Brain pericyte (primary cell): ENCODE measurements around the gene CARS1.
A peak's percentile ranks its signal among the peaks of the same experiment; 100 is the strongest.

ENCODE experiments used
- DNase-seq: peaks from one replicate; pipeline ENCODE4 v3.0.0-alpha.2; 2012; ENCODE audit warnings: low read depth, low spot score

CARS1 gene

GRCh38 chr11:2992234-2992996, 64.8 kb downstream of the CARS1 start, which contains the start of gene NAP1L4:
Gene NAP1L4 (minus strand): TSS chr11:2992329. CDS start chr11:2979220, 13,109 bp downstream.
- DNase-seq = peak; percentile 87

GRCh38 chr11:2991452-2992233, 65.6 kb downstream of the CARS1 start:
- DNase-seq = no peak

- no peak for DNase-seq
These were observed 66.4 kb downstream of the CARS1 start for GRCh38 chr11:2990617-2991451.

- DNase-seq = no peak
These were observed 67.7 kb downstream of the CARS1 start for GRCh38 chr11:2989551-2989950.

GRCh38 chr11:2989006-2989405, 68.2 kb downstream of the CARS1 start:
- no peak for DNase-seq

- no peak for DNase-seq
These were observed 69.1 kb downstream of the CARS1 start for GRCh38 chr11:2987881-2988861.

GRCh38 chr11:2983908-2984307, 73.3 kb downstream of the CARS1 start:
- no peak for DNase-seq

GRCh38 chr11:2982214-2982613, 75.0 kb downstream of the CARS1 start:
- no peak for DNase-seq

- no peak for DNase-seq
These were observed 76.1 kb downstream of the CARS1 start for GRCh38 chr11:2981130-2981529.

- no peak for DNase-seq
These were observed 76.9 kb downstream of the CARS1 start for GRCh38 chr11:2980168-2980840.

- no peak for DNase-seq
These were observed 80.1 kb downstream of the CARS1 start for GRCh38 chr11:2977113-2977512.

- DNase-seq = no peak
These were observed 80.7 kb downstream of the CARS1 start for GRCh38 chr11:2976294-2977063.

GRCh38 chr11:2975594-2975993, 81.6 kb downstream of the CARS1 start:
- DNase-seq = no peak

- DNase-seq = no peak
These were observed 83.0 kb downstream of the CARS1 start for GRCh38 chr11:2974272-2974671.

- no peak for DNase-seq
These were observed 88.8 kb downstream of the CARS1 start for GRCh38 chr11:2968341-2968900.

- DNase-seq = no peak
These were observed 92.4 kb downstream of the CARS1 start for GRCh38 chr11:2964782-2965181.

GRCh38 chr11:2963761-2964160, 93.5 kb downstream of the CARS1 start:
- DNase-seq = no peak

- DNase-seq = no peak
These were observed 94.0 kb downstream of the CARS1 start for GRCh38 chr11:2963112-2963754.

GRCh38 chr11:2961080-2961479, 96.1 kb downstream of the CARS1 start:
- DNase-seq = no peak
